DOHH2 (cell line): ENCODE data around the gene SHISAL1.

Source experiments
- EZH2phosphoT487 ChIP-seq: fragments of 200-600 bp; sonication (generic); IDR thresholded peaks from 2 replicates; pipeline ENCODE4 v1.6.1; 2017; ENCODE audit warnings: borderline replicate concordance, mild to moderate bottlenecking, antibody characterized with exemption, low read length, moderate library complexity, mixed read lengths
- TF ChIP-seq, protein P1 (sequence below): fragments of 200-600 bp; sonication (generic); IDR thresholded peaks from one replicate; pipeline ENCODE4 v1.5.1; 2014; ENCODE audit warnings: antibody characterized with exemption, mild to moderate bottlenecking, low read depth, low read length; ENCODE audit not compliant: poor library complexity, severe bottlenecking

DNA sequence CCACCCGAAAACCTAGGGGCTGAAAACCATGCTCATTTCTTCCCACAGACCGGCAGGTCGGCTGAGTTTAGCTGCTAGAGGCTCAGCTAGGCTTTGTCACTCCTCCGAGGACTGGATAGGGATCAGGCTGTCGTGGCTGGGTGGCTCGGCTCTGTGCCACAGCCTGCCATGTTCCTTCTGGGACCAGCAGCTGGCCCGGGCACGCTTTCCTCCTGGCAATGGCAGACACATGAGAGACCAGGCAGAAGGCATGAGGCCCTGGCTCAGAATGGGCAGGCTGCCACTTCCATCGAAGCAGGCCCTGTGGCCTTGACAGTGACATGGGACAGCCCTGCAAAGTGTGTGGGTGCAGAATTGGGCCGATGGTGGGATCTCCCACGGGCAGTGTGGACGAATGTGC lies 111.1 kb downstream of the SHISAL1 start:
- TF ChIP-seq, protein P1, sequence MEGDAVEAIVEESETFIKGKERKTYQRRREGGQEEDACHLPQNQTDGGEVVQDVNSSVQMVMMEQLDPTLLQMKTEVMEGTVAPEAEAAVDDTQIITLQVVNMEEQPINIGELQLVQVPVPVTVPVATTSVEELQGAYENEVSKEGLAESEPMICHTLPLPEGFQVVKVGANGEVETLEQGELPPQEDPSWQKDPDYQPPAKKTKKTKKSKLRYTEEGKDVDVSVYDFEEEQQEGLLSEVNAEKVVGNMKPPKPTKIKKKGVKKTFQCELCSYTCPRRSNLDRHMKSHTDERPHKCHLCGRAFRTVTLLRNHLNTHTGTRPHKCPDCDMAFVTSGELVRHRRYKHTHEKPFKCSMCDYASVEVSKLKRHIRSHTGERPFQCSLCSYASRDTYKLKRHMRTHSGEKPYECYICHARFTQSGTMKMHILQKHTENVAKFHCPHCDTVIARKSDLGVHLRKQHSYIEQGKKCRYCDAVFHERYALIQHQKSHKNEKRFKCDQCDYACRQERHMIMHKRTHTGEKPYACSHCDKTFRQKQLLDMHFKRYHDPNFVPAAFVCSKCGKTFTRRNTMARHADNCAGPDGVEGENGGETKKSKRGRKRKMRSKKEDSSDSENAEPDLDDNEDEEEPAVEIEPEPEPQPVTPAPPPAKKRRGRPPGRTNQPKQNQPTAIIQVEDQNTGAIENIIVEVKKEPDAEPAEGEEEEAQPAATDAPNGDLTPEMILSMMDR = no peak
- TF ChIP-seq EZH2phosphoT487 = no peak
